Endometrial microvascular endothelial cells (primary cell): ENCODE data around the gene ATXN7. TPM values are rescaled to one million over a fixed set of nuclear protein-coding genes. Genes with fewer than 3 reads are reported as not detected.

Experiments
- in situ Hi-C: cut with HindIII; loops from 2 replicates; pipeline ENCODE4 v1.10.0; 2017; ENCODE audit warnings: low sequenced_read_pairs, low pct_unique_long_range_greater_than_20kb; ENCODE audit errors: inconsistent ontology term
- total RNA-seq: library from RNA; depleted of rRNA; stranded (reverse); fragments of >200 nt; gene quantifications from one replicate; pipeline ENCODE4 v1.2.3, GENCODE V29; 2015; ENCODE audit errors: inconsistent ontology term

Gene ATXN7
- total RNA-seq, 1 donor from 2014 or later = 19.1 TPM

DNA sequence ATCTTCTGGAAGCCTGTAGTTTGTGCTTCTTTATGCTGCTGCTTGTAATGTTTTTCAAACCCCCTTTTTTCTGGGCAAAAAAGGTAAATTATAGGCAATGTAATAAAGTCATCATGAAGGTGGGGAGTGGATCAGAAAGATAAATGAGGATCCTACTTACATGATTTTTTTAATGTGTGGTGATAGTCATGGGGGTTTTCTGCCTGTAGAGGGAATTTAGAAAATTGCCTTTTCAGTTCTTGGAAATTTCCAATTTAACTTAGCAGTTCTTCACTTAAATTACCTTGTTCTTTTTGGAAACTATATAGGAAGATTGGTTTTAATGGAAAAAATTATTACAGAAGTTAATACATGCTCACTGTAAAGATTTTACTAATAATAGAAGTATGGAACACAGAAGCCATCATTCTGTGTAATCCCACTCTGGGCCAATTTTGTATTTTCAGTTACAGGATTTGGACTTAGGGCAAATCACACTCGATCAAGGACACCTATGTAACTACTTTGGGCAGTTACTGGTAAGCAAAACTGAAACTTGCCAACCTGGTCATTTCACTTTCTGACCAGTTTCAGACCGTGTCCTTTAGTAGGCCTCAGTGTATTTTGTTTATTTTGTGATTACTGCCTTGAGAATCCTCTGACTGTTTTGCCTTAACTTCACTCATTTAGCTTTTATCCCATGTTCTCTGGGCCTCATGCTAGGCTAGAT, 59.0 kb downstream of the ATXN7 start:
- in situ Hi-C loops = no loop called here

- in situ Hi-C loops = no loop called here
These were observed 62.6 kb downstream of the ATXN7 start for GRCh38 chr3:63926309-63926708.

DNA sequence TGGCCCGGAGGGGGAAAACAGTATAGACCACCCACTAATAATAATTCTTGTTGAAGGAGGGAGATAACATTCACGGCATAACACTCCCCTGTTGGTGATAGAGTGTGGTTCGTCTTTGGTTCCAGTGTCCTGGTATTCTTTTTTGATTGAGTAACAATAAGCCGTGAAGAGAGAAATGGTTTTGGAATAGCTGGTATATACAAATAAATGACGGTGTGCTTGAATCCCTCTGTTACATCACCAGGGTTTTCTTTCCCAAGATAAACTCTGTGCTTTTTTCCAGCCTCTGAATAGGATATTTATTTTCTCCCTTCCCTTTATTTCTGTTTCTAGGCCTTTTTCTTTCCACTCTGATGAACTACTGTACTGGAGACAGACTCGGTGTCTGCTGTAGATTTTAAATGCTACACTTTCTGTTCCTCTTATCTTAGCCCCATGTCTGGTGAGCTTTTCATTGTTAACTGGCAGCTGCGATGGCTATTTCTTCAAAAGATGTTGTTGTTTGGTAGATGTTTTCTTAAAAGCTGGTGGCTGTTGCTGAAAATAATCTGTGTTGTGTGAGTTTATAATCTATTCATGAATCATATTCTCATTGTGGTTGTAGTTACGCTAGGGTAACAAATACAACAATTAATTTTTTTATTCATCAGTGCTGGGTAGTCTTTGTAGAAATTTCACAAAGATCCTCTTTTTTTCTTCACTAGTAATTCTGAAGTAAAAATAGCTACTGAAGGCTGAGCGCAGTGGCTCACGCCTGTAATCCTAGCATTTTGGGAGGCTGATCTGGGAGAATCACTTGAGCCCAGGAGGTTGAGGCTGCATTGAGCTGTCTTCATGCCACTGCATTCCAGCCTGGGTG, 64.0 kb downstream of the ATXN7 start:
- in situ Hi-C loops = no loop called here

DNA sequence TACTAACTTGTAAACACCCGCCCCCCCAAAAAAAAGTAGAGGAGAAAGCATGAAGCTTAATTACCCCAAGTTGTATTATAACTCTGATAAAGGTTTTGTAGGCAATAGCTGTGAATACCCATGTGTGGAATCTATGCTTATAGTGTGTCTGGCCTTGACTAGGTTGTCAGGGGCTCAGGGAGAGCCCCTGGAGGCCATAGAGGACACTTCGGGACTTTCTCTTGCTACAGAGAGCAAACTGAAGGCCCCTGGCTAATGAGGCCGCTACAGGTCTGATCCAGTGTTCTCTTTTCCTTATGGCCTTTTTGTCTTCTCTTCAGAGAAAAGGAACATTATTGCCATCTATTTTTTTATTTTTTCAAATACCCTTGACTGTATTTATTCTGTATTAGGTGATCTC, 67.6 kb downstream of the ATXN7 start:
- in situ Hi-C loops = no loop called here

DNA sequence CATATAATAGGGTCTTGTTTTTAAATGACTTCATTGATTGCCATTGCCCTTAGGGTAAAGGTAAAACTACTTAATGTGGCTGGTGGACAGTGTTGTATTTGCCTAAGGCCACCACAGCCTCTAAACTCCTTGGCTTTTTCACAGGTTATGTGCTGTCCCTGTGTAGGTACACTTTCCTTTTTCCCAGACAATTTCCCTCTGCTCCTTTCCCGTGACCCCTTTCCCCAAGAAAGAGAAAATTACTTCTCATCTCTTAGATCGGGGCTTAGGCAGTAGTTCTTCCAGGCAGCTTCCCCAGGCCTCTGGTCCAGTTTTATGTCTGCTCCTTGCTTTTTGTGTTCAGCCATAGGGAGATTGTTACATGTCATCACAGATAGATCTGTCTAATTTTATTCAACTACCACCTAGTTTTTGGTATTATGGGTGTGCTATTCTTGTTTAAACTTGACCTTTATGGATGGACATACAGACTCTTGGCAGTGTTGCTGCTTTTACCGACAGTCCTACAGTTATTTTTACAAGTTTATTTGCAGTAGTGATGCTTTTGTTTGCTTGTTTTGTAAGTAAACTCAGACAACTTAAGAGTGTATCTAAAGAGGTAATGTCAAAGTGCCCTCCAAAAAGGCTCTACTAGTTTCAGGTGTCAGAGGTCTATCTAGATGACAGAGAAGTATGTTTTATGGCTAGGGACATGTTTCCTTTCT, 69.0 kb downstream of the ATXN7 start:
- in situ Hi-C loops = no loop called here

GRCh38 chr3:63933459-63933858, 69.8 kb downstream of the ATXN7 start:
- in situ Hi-C loops = no loop called here

DNA sequence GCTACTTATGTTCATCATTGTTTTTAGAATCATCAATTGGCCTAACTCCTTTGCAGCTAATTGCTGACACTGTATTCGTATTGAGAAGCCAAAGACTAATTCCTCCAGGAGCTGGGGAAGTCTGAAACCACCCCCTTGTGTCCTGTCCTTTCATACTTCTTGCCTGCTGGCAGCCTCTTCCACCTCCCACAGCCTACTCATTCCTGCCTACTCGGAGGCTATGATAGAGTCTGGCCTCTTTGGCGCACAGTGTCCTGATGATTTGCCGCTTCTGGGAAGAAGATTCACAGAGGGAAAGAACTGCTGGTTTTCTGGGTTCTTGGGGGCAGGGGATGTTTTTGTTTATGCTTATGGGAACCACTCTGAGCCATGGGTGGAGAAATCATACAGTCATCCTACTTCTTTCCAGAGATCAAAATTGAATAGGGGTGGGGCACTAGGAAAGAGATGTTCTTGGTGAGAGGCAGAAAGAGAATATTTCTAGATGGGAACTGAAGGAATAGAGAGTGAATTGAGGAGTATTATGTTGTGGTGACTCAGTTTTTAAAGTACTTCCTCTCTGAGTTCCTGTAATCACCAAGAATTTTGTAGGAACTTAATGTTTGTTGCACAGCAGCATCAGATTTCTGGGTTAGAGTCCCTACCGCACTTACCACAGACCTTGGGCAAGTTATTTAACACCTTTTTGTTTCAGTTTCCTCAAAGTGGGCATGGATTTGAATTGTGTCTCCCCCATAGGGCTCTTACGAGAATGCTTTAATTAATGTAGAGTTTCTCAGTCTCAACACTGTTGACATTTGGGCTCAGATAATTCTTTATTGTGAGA, 70.6 kb downstream of the ATXN7 start:
- in situ Hi-C loops = no loop called here

DNA sequence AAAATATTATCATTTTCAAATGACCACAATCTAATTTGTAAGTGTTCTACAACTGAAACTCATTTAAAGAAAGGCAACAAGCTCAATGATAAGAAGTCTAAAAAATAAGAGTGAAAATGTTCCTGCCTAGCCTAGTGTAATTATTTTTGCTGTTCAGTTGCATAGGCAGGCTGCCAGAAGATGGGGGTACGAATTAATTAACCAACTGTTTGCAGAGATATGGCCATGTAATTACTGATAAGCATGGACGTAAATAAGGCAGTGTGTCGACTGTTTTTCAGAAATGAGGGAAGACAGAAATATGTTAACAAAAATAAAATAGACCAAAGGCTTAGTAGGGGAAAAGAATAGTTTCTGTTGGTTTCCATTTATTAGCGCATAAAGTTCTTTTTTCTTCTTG, 73.3 kb downstream of the ATXN7 start:
- in situ Hi-C loops = no loop called here

DNA sequence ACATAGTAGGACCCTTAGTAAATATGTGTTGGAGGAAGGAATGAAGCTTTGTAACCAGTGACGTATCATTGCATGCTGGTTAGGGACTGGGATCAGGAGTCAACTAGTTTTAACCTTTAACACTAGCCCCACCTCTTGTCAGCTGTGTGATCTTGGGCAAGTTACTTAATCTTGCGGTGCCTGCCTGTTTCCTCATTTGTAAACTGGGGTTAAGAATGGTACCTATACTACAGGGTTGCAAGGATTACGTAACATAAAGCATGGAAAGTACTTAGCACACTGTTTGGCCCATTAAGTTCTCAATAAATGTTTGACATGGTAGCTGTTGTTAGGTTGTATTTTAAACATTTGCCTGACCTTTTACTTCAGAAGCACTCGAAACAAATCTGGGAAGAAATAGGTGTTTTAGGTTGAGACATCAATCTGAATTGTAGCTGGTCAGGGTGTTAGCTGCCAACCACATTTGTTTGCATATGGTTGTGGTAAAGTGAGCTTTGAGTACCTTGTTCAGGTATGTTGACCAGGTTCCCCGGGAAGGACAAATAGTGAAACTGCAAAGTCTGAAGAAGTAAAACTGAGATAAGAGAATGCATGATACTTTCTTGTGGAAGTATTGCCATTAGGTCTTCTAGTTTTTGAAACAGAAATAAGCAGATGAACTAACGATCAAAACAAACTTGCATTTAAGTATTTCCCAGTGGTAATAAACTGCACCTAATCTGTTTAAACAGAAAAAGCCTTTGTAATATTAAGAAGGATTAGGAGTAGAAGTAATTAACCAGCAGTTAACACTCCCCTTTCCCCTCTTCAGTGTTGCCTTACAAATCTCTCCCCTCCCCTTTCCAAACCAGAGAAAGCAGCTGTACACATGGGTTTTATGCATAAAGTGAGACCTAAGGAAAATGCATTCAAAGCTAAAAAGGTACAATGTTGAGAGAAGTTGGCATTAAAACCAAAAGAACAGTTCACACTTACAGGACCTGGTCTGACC, 74.3 kb downstream of the ATXN7 start:
- in situ Hi-C loops = no loop called here

DNA sequence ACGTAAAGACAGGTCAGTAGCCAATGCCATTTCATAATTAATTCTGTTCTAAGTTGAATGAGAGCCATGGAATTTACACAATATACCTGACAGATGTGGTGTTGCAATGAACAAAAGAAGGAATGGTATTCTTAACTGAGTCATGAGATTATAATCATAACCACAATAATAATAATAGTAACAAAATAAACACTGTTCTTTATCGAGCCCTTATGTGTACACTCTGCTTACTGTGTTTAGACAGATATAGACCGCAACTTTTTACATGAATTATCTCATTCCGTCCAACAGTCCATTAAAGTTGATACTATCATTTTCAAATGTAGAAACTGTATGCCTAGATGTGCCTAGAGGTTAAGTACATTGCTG, 76.7 kb downstream of the ATXN7 start:
- in situ Hi-C loops = no loop called here

- in situ Hi-C loops = no loop called here
These were observed 78.9 kb downstream of the ATXN7 start for GRCh38 chr3:63942528-63942927.

GRCh38 chr3:63943678-63944077, 80.0 kb downstream of the ATXN7 start:
- in situ Hi-C loops = no loop called here

DNA sequence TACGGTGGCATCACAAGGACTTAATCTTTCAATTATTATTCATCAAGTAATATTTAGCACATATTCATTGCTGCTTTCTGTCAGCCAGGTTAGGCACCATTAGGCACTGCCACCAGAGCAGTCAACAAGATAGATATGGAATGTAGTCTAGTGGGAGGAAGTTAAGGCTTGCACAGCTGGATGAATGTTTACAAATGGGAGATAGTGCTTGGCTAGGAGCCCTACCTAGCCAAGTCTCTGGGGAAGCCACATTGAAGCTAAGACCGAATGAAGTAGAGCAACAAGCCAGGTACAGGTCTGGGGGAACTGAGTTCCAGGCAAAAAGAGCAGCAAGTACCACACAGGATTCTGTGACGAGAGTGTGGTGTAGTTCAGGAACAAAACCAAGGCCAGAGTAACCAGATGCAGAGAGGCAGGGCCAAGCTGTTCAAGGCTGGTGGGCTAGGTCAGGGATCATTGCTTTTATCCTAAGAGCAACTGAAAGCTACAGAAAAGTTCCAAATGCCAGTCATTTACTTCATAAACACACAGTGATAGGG, 82.0 kb downstream of the ATXN7 start:
- in situ Hi-C loops = no loop called here

- in situ Hi-C loops = no loop called here
These were observed 83.1 kb downstream of the ATXN7 start for GRCh38 chr3:63946753-63947152.

DNA sequence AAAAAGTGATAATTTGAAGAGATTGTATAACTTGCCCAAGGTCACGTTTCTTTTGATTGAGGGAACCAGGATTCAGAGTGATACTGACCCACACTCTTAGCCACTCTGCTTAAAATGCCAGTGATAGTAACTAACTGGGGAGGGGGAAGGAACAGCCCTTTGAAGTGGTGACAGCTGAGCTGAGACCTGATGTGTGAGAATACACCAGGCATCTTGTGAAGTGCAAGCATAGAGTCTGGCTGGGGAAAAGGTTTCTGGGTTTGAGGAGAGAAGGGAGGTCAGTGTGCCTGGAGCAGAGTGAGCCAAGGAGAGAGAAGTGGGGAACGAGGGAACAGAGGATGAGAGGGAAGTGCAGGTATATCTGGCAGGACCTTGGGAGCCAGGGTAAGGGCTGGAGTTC, 83.9 kb downstream of the ATXN7 start:
- in situ Hi-C loops = no loop called here

DNA sequence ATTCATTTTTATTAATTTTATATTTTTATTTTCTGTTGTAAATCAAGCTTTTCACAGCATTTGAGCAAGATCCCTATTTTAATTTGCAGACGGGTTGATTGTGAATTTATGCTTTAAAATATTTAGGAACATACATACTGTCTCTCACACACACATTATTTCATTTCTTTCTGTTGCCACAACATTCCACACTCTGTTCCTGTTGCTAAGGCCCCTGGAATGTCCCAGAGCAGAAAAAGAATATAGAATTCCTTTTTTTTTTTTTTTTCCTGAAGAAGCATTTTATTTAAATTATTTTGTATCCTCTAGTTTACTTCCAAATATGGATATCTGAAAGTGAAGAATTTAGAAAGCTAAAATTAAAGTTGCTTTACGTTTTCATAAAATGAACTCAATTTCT, 85.3 kb downstream of the ATXN7 start:
- in situ Hi-C loops = no loop called here

DNA sequence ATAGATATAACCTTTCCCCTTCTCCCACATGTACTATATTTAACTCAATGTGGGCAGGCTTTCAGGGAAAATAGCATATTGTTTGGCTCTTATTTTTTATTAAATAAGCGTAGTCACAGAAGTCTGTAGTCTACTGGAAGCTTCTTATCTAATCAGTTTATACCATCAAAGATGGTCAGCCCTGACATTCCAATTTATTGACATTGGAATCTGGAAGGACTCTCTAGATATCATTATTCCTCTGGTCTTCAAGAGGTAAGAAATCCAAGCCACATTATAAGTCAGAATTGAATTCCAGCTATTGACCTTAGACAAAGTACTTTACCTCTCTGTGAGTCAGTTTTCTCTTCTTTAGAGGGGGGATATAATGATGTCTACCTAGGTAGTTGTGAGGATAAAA, 87.0 kb downstream of the ATXN7 start:
- in situ Hi-C loops = no loop called here
